Neural progenitor cell (in vitro differentiated cells): Measurements from ENCODE around the gene MEX3D.

ENCODE experiments used
- CTCF ChIP-seq: fragments of 200-600 bp; sonication (generic); IDR thresholded peaks from 2 replicates; pipeline ENCODE4 v1.5.1; 2017; ENCODE audit warnings: antibody characterized with exemption, mild to moderate bottlenecking
- EZH2 ChIP-seq: fragments of 200-600 bp; sonication (generic); IDR thresholded peaks from 2 replicates; pipeline ENCODE4 v1.6.1; 2017; ENCODE audit warnings: antibody characterized with exemption, mild to moderate bottlenecking, moderate library complexity

GRCh38 chr19:1572795-1573194, 4.7 kb upstream of the MEX3D start:
- TF ChIP-seq CTCF (no peak), EZH2 (no peak)
